Amniotic epithelial cell (primary cell): ENCODE results near the gene SULT1E1.
"Not testable (repeated sequence)": the region's sequence is repeated elsewhere in the genome, so short reads cannot be mapped to it uniquely, and the experiment has no call there.

Experiments used
- DNase-seq: peaks from one replicate; pipeline ENCODE4 v3.0.0-alpha.2; 2010; ENCODE audit warnings: low read depth

Gene SULT1E1

DNA sequence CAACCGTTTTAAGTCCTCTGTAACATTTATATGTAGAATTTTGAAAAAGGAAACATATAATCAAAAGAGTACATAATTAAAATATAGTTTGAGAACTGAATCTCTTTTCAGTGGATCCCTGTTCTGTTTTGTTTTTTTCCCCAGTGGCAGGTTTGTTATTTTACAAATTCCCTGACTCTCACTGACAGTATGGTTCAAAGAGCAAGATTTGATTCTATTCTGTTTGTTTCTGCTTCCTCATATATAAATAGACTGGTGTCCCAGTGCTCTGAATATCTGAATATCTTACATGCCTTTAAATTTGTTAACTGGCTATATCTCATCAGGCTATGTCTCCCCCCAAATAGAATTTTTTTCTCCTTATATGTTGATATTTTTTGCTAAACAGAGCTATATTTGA, 16.6 kb downstream of the SULT1E1 start:
- no peak for DNase-seq

GRCh38 chr4:69838977-69839376, 21.0 kb downstream of the SULT1E1 start:
- DNase-seq, result no peak

- no peak for DNase-seq
These were observed 23.7 kb downstream of the SULT1E1 start for GRCh38 chr4:69836287-69836686.

- peak; percentile 8 for DNase-seq
These were observed 24.2 kb downstream of the SULT1E1 start for GRCh38 chr4:69835766-69836165.

DNA sequence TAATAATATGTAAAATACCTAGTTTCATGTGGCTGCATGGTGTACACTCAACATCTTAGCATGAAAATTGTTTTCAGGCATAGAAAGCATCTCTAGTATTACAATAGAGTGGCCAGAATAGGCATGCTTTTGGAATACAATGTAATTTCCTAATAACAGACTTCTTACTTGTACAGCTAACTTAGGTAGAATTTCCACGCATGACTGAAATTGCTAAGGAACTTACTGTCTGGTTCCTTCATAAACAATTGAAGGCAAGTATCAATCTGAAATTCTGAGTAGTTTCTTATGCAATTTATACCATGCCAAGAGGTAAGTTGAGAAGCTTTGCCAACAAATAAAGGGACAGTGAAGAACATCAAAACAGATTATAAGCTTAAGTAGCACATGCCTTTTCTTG, 26.7 kb downstream of the SULT1E1 start:
- no peak for DNase-seq

DNA sequence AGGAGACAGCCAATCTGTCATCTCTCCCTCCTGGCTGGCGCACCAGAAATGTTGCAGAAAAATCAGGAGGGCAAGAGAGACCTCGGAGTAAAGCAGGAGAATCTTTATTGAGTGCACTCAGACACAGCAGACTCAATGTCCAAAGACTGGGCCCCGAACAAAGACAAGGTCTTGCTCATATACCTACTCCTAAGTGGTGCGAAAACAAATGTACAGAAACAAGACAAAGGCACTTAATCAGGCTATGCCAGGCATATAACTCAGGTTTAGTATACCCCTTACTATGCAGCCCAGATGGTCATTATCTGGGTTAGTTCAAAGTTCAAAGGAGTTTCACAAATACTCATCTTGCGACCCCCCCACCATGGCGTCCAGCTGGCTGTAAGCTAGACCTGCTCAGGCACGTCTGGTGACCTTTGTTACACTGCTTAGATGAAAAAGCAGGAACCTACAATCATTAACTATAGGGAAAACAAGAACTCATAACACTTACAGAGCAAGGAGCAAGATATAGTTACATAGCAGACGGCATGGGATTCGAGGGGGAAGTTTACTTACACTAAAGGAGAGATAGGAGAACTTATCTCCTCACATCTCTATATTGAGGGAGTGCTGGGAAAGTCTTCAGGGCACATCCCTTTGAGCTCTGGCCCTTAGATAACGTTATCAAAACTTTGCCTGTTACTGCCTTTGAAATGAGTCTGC, 27.5 kb downstream of the SULT1E1 start:
- DNase-seq, result no peak

- DNase-seq, result no peak
These were observed 28.2 kb downstream of the SULT1E1 start for GRCh38 chr4:69831646-69832325.

DNA sequence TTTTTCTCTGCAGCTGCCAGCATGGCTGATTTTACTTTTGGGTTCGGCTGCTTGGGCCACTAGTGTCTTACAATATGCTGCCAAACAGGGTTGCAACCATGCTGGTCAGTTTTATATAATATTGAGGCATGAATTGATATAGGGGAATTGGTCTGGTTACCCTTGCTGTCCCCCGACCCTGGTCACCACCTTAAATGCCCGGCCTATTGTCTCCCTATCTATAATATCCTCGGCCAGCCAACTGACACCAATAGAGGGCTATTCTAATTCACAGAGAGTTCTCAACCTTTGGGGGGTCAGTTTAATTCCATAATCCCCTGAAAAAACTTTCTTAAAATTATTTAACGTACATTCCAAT, 28.7 kb downstream of the SULT1E1 start:
- DNase-seq, result no peak

DNA sequence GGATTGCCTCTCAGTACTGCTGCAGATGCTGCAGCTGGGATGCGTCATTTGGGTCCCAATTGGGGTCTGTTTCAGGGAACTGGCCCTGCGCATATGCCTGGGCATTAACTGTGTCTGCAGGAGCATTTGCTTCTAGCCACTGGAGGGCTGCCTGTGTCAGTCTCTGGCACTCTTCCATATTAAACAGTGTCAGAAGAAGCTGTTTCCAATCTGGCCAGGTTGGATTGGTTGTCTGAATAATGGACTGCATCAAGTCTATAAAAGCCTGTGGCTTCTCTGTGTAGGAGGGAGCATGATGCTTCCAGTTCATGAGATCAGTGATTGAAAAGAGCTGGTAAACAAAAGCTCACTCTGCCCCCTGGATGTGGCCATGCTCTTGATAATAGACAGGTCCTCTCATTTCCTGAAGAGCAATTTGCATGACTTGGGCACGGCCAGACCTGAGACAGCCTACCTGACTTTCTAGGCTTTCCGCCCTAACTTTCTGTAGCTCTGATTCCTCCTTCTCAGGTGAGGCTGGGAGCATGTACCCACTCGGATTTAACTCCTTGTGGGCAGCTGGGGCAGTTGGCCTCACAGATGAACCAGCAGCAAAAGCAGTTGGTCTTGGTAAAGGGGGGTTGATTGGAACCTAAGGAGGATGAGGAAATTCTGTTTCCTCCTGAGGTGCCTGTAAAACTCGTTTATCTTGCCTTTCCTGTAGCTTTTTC, 29.2 kb downstream of the SULT1E1 start:
- no peak for DNase-seq

GRCh38 chr4:69830192-69830559, 29.8 kb downstream of the SULT1E1 start:
- no peak for DNase-seq

- no peak for DNase-seq
These were observed 30.3 kb downstream of the SULT1E1 start for GRCh38 chr4:69829678-69830077.

GRCh38 chr4:69828828-69829227, 31.1 kb downstream of the SULT1E1 start:
- peak; percentile 9 for DNase-seq

- DNase-seq, result not testable (repeated sequence)
These were observed 34.9 kb downstream of the SULT1E1 start for GRCh38 chr4:69825056-69825455.

GRCh38 chr4:69823481-69824186, 36.3 kb downstream of the SULT1E1 start:
- no peak for DNase-seq

GRCh38 chr4:69823048-69823447, 36.9 kb downstream of the SULT1E1 start:
- no peak for DNase-seq

DNA sequence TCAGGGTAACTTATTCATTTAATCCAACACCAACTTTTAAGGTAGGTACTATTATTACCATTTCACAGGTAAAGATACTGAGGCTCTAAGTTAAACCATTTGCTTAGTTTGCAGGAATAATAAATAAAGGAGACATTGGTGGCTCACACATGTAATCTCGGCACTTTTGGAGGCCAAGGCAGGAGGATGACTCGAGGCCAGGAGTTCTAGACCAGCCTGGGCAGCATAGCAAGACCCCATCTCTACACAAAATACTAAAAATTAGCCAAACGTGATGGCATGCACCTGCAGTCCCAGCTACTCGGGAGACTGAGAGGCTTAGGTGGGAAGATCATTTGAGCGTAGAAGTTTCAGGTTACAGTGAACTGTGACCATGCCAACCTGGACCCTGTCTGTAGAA, 37.7 kb downstream of the SULT1E1 start:
- DNase-seq, result no peak

DNA sequence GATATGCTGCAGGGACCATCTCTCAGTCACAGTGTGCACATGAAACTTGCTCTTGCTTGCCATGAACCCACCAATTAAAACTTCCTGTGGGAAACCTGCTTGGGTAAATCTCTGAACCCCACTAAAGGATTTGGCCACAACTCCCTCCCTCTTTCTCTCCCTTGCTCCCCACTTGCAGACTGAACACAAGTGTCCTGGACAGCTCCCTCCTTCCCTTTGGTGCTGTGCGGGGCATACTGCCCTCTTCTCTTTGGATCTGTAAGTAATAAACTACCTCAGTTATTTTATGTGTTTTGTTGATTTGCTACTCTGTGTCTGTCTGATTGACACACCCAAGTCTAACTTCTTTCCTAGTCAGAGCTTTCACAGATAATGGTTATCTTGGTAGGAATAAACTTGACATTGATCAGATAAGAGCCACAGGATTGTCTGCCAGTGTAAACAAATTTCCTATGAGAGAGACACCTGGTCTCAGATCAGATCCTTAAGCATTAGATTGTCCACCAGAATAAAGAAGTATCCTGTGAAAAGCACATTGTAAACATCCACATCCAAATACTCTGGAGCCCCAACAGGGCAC, 41.8 kb downstream of the SULT1E1 start:
- DNase-seq, result no peak

DNA sequence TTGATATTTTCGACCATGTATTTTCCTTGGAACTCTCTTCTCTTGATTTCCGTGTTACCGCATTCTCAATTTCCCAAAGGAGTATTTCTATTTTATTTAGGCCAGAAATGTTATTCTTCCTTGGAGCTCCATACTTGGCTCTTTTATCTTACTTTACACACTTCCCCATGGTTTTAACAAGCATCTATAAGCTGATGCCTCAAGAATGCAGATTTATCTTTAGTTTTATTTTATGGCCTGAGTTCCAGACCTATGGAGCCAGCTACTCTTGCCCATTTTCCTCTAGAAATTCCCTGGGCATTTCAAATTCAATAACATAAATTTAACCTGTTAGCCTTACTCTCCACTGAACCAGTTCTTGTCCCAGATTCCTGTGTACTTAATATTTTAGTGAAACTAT, 43.7 kb downstream of the SULT1E1 start:
- no peak for DNase-seq

DNA sequence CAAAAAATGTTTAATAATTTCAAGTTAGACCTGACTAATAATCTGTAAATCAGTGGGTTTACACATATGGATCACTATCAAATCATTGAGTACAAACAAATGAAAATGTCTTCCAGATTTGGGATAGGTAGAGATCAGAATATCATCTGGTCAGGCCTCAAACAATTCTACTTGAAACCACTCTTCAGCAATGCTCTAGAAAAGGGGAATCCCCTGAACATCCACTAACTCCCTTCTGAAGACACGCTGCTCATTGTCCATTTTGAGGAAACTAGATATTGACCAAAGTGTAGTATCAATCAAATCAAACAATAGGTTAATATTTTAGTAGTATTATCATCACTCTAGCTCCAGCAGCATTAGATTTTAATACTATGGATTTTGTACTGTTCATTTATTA, 46.3 kb downstream of the SULT1E1 start:
- DNase-seq, result no peak

DNA sequence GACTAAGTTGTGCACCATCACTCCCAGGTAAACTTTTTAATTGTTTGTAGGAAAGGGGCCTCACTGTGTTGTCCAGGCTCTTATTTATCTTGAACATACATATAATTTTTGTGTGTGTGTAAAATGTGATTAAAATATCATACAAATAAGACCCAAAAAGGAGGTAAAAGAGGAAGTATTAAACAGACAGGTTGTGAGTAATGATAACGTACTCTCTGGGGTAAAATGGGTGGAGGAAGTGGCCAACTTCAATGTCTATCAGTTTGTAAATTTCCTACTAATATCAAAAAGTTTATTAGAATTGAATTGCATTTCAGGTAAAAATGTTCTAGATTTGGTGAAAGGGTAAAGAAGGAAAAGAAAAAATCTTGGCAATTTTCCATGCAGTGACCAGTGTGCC, 48.8 kb downstream of the SULT1E1 start:
- DNase-seq, result no peak

DNA sequence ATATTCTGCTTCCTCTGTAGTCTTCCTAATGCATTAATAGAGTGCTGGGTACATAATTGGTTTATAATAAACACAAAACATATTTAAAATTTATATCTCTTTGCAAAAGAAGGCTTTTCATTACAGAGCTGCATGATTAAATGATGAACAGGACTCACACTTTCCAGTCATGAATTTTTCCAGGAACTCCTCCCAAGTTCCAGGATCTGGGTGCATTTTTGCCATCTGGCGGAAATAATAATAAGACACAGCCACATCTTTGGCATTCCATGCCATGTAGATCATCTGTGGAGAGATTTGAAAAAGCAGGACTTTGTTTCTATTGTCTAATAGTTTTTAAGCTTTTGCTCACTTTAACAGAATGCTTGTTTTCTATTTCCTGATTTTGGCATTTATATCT, 59.3 kb downstream of the SULT1E1 start:
- DNase-seq, result peak; percentile 3

DNA sequence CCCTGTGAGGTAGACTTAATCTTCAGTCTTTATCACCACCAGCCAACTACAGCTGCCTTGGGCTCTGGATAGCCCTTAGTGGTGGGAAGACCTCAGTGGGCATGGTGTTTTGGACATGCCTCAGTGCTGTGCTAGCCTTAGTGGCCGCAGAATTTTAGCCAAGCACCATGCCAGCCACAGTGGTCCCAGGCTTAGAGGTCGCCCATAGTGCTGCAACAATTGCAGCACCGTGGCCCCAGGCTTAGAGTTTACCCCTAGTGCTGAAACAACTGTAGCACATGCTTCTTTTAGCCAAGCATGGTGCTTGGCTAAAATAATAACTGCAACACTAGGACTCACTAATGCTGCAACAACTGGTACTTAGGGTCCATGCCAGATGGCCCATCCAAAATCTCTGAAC, 60.6 kb downstream of the SULT1E1 start:
- no peak for DNase-seq
